ENCODE results near the gene AK6. TPM values are rescaled to one million over a fixed set of nuclear protein-coding genes. Genes with fewer than 3 reads are reported as not detected.

The AK6 gene
- total and polyA plus RNA-seq, 10 of the 15 experiments (the other 5 are each of a cell fraction or from before 2014, with no cell fraction given), result 45.2 to 446 (median 86.6) TPM

DNA sequence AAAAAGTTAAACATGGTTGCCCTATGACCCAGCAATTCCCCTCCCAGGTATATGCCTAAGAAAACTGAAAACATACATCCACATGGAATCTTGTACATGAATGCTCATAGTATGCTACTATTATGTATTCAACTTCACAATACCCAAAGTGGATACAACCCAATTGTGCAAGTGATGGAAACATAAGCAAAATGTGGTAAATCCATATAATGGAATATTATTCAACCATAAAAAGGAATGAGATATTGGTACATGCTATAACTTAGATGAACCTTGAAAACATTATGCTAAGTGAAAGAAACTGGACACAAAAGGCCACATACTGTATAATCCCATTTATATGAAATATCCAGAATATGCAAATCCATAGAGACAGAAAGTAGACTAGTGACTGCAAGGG, 18.7 kb downstream of the AK6 start:
- H3K36me3 ChIP-seq (ENCODE audit: control insufficient read depth in 2 of 2, insufficient read depth in 2 of 2, low read length in 1 of 2), result peaks cover 0 to 3% of the 10 kb centered on the region in 2 experiments; a peak in 2 of 4 replicates
- H3K4me3 ChIP-seq, result no peak overlapping the region
- intact Hi-C loops (cut with micrococcal nuclease; ENCODE audit: unreplicated experiment) (no loop called here), in situ Hi-C loops (cut with MboI) (no loop called here)
- H3K27me3 ChIP-seq (replicated peaks in 1 of 2; ENCODE audit: control insufficient read depth in 2 of 2, insufficient read depth in 2 of 2, low read length in 1 of 2), result no peaks in the 10 kb centered on the region
- H2AFZ ChIP-seq (ENCODE audit: control insufficient read depth, low read depth, low read length), result no peak overlapping the region
- no peak for TF ChIP-seq MEF2B (IDR thresholded peaks at IDR 0.05; ENCODE audit: partially characterized antibody, poor library complexity, severe bottlenecking)
- no peak for TF ChIP-seq POLR2A (IDR thresholded peaks at IDR 0.05; ENCODE audit: low read depth, low read length)
- TF ChIP-seq SMAD5 (IDR thresholded peaks at IDR 0.05; ENCODE audit: low read depth), result no peak
- no peak for TF ChIP-seq BHLHE40 (IDR thresholded peaks at IDR 0.05; ENCODE audit: borderline replicate concordance in 1 of 2, low read depth in 2 of 2, low read length in 1 of 2)
- TF ChIP-seq NR2C2 (IDR thresholded peaks at IDR 0.05; ENCODE audit: borderline replicate concordance, control insufficient read depth, insufficient read length, low read depth), result no peak
- no peak for TF ChIP-seq E2F4 (IDR thresholded peaks at IDR 0.05; ENCODE audit: low read depth, low read length)
- no peak for TF ChIP-seq TCF12 (IDR thresholded peaks at IDR 0.05; ENCODE audit: low read depth, low read length)
- no peak for TF ChIP-seq HDGF (IDR thresholded peaks at IDR 0.05)
- no peak for TF ChIP-seq SP1 (IDR thresholded peaks at IDR 0.05; ENCODE audit: low read depth, low read length)
- no peak for TF ChIP-seq RCOR1 (conservative IDR thresholded peaks at IDR 0.05; ENCODE audit: low read depth, low read length)
- TF ChIP-seq ZNF217 (IDR thresholded peaks at IDR 0.05), result no peak
- no peak for TF ChIP-seq ZNF207 (IDR thresholded peaks at IDR 0.05; ENCODE audit: borderline replicate concordance)
- no peak for TF ChIP-seq SMAD1 (IDR thresholded peaks at IDR 0.05; ENCODE audit: low read depth, partially characterized antibody)
- H3K9me3 ChIP-seq (replicated peaks; ENCODE audit: control insufficient read depth, insufficient read depth, low read length), result no peaks in the 10 kb centered on the region
- no peak for DNase-seq (ENCODE audit: low read depth, low spot score)
- H3K4me1 ChIP-seq (ENCODE audit: control insufficient read depth, insufficient read depth, low read length), result no peaks in the 10 kb centered on the region
- H3K79me2 ChIP-seq (ENCODE audit: control insufficient read depth, insufficient read depth, low read length), result no peaks in the 10 kb centered on the region
- H3K27ac ChIP-seq (ENCODE audit: control insufficient read depth, insufficient read depth), result no peak overlapping the region
- H3K9ac ChIP-seq (ENCODE audit: control insufficient read depth, insufficient read depth, low read length), result no peak overlapping the region
- RAD21 ChIA-PET (ENCODE audit: unreplicated experiment), result no interaction called here
- FAIRE-seq, result peak; percentile 81
- no peaks in the 10 kb centered on the region for H4K20me1 ChIP-seq (ENCODE audit: control insufficient read depth, insufficient read depth)
- POLR2A ChIA-PET, result no interaction called here
- ATAC-seq, result no peak
- SMC1A ChIA-PET (ENCODE audit: uncharacterized antibody, unreplicated experiment), result no interaction called here
- CTCF ChIA-PET, result no interaction called here
- H3K4me2 ChIP-seq (ENCODE audit: control insufficient read depth, insufficient read depth), result no peak overlapping the region
- no TSS peak for BruUV-seq (replicated peaks)

Measured in GM12878 (cell line).